Uterus (tissue), 4 donors: Measurements from ENCODE around the gene GSTM4. TPM values are rescaled to one million over a fixed set of nuclear protein-coding genes. Genes with fewer than 3 reads are reported as not detected.
"Not testable (repeated sequence)": the region's sequence is repeated elsewhere in the genome, so short reads cannot be mapped to it uniquely, and the experiment has no call there.

Source experiments
- DNase-seq, 2 donors: peaks; one replicate each; pipeline ENCODE4 v3.0.0-alpha.2; 2019 to 2020
- H3K27ac ChIP-seq, 2 donors: fragments of 200-600 bp; sonication (generic); 1 replicate in 1 of 2; 2 replicates in 1 of 2; pipeline ENCODE4 v1.5.1; 2016 to 2018
- H3K27me3 ChIP-seq, 2 donors: fragments of 200-600 bp; sonication (generic); one replicate each; pipeline ENCODE4 v1.5.1; 2018 to 2019; ENCODE audit warnings: control low read depth in 1 of 2
- H3K36me3 ChIP-seq, 2 donors: fragments of 200-600 bp; sonication (generic); one replicate each; pipeline ENCODE4 v1.5.1; 2019; ENCODE audit warnings: control low read depth in 1 of 2
- H3K4me1 ChIP-seq, 2 donors: fragments of 200-600 bp; sonication (generic); one replicate each; pipeline ENCODE4 v1.5.1; 2018 to 2019; ENCODE audit warnings: control low read depth in 1 of 2
- H3K4me3 ChIP-seq, 2 donors: fragments of 200-600 bp; sonication (generic); 1 replicate in 1 of 2; 2 replicates in 1 of 2; pipeline ENCODE4 v1.5.1; 2018 to 2019; ENCODE audit warnings: mild to moderate bottlenecking in 1 of 2
- H3K9me3 ChIP-seq, 2 donors: fragments of 200-600 bp; sonication (generic); one replicate each; pipeline ENCODE4 v1.5.1; 2019; ENCODE audit warnings: control low read depth in 1 of 2
- POLR2A ChIP-seq, 2 donors: fragments of 450-650 bp; IDR thresholded peaks; one replicate each; pipeline ENCODE4 v1.6.1; 2016; ENCODE audit warnings: antibody characterized with exemption in 2 of 2, mild to moderate bottlenecking in 1 of 2, moderate library complexity in 1 of 2
- intact Hi-C: fragments of 100-400 bp; cut with DNase I; formaldehyde crosslinking; loops from one replicate; pipeline ENCODE4 v1.15.1; 2023; ENCODE audit warnings: low total_unique reads
- total RNA-seq, 4 donors: library from RNA; depleted of rRNA in 3 of 4; stranded (reverse); fragments of >200 nt in 3 of 4; gene quantifications; one replicate each; pipeline versions ENCODE4 v1.1.0 to v1.2.4, GENCODE V29; 2014 to 2023
- TF ChIP-seq, protein P1 (sequence below), 4 experiments: fragments of 200-600 bp in 2 of 4; fragments of 450-650 bp in 2 of 4; sonication (generic) in 2 of 4; IDR thresholded peaks; one replicate each; pipeline ENCODE4 v1.5.1; 2016 to 2019; ENCODE audit warnings: antibody characterized with exemption in 4 of 4, mild to moderate bottlenecking in 2 of 4, moderate library complexity in 1 of 4
- donor health status: DM: yes; HTN: yes; CAD: no.

The GSTM4 gene
- total RNA-seq, 4 donors from 2014 or later: 7.6 to 43.5 (median 20.7) TPM

DNA sequence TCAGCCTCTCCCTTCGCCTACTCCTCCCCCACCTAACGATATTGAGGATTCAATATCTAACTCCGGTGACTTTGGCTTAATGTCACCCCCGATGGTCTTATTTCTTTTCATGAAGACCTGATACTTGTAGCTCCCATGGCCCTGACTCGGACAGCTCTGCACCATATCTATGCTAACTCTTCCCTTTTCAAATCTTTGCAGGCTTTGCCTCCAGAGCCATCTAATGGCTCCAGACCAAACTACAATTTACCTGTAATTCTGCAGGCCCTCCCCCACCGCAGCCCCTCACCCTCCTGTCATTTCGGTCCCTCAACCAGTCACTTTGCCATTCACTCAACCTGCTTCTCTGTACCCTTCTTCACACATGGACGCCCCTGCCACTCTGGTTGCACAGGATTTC is 48.3 kb downstream of the GSTM4 start:
- Histone ChIP-seq H3K4me1 (no peaks in the 10 kb centered on the region), H3K36me3 (no peaks in the 10 kb centered on the region), H3K27me3 (no peaks in the 10 kb centered on the region), H3K27ac (no peak overlapping the region), H3K4me3 (no peak overlapping the region), H3K9me3 (no peaks in the 10 kb centered on the region)
- DNase-seq: no peak
- intact Hi-C loops: no loop called here
- TF ChIP-seq POLR2A (IDR thresholded peaks at IDR 0.05): no peak
- TF ChIP-seq, protein P1, sequence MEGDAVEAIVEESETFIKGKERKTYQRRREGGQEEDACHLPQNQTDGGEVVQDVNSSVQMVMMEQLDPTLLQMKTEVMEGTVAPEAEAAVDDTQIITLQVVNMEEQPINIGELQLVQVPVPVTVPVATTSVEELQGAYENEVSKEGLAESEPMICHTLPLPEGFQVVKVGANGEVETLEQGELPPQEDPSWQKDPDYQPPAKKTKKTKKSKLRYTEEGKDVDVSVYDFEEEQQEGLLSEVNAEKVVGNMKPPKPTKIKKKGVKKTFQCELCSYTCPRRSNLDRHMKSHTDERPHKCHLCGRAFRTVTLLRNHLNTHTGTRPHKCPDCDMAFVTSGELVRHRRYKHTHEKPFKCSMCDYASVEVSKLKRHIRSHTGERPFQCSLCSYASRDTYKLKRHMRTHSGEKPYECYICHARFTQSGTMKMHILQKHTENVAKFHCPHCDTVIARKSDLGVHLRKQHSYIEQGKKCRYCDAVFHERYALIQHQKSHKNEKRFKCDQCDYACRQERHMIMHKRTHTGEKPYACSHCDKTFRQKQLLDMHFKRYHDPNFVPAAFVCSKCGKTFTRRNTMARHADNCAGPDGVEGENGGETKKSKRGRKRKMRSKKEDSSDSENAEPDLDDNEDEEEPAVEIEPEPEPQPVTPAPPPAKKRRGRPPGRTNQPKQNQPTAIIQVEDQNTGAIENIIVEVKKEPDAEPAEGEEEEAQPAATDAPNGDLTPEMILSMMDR (IDR thresholded peaks at IDR 0.05): no peak

DNA sequence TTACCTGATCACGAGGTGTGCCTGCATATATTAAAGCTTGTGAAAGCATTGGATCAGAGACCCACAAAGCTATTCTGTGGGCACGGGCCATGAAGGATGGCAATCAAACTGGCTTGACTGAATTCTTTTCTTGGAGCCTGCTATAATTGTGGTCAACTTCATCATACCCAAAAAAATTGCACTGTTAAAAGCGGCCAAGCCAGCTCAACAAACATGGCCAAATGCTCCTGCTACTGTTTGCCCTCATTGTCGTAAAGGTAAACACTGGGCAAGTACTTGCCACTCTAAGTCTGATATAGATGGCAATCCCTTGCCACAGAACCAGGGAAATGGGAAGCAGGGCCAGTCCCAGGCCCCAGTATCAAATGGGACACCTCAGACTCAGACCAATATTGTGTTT is 49.5 kb downstream of the GSTM4 start:
- DNase-seq: no peak
- no peaks in the 10 kb centered on the region for H3K27me3 ChIP-seq
- TF ChIP-seq, protein P1 (IDR thresholded peaks at IDR 0.05): no peak
- TF ChIP-seq POLR2A (IDR thresholded peaks at IDR 0.05): no peak
- intact Hi-C loops: no loop called here
- no peaks in the 10 kb centered on the region for H3K36me3 ChIP-seq
- no peaks in the 10 kb centered on the region for H3K4me1 ChIP-seq
- no peaks in the 10 kb centered on the region for H3K9me3 ChIP-seq
- no peak overlapping the region for H3K4me3 ChIP-seq
- no peak overlapping the region for H3K27ac ChIP-seq

DNA sequence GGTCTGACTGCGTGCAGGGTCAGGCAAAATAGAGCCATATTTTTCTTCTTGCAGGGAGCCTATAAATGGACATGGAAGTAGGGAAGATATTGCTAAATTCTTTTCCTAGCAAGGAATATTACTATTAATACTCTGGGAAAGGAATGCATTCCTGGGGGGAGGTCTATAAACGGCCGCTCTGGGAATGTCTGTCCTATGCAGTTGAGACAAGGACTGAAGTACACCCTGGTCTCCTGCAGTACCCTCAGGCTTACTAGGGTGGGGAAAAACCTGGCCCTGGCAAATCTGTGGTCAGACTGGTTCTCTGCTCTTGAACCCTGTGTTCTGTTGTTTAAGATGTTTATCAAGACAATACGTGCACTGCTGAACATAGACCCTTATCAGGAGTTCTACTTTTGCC is 53.0 kb downstream of the GSTM4 start:
- DNase-seq, intact Hi-C loops, H3K4me3 ChIP-seq, H3K4me1 ChIP-seq, H3K36me3 ChIP-seq, H3K27ac ChIP-seq, H3K9me3 ChIP-seq, H3K27me3 ChIP-seq: not testable (repeated sequence)

DNA sequence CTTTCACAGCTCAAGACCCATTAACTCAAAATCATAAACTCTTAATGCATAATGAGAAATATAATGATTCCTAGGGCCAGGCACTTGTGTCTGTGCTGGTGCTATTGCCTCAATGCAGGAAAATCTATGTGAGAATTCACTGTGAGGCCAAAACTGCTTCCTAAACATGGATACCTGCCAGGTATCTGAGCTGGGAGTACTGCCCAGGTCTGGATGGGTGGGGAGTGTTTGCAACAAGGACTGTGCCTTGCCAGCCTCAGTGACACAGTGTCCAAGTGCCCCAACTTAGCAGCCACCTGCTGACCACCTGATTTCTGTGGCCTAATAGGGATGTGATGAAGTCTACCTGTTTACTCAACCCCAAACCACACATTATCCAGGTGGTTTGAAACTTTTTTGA is 53.9 kb downstream of the GSTM4 start:
- H3K9me3 ChIP-seq, H3K27ac ChIP-seq, H3K4me1 ChIP-seq, H3K4me3 ChIP-seq, H3K36me3 ChIP-seq, H3K27me3 ChIP-seq, DNase-seq, intact Hi-C loops: not testable (repeated sequence)

Other genes with a start within 250 kb of the GSTM4 start
- 10 to 100 TPM; 12.6 to 65.8 (median 40.7) TPM for gene PSMA5, start 229.7 kb upstream of the GSTM4 start, total RNA-seq
- 1 to 10 TPM in 3 of 4 donors, under 1 TPM in 1; 0.48 to 5.9 (median 2.3) TPM for gene SYPL2, start 189.6 kb upstream of the GSTM4 start, total RNA-seq
- 1 to 10 TPM; 4.1 to 6.7 (median 4.7) TPM for gene ATXN7L2, start 172.2 kb upstream of the GSTM4 start, total RNA-seq
- 10 to 100 TPM in 1 of 4 donors, 1 to 10 TPM in 3; 1.8 to 11.0 (median 8.4) TPM for gene CYB561D1, start 162.0 kb upstream of the GSTM4 start, total RNA-seq
- 10 to 100 TPM in 1 of 4 donors, 1 to 10 TPM in 3; 1.0 to 10.1 (median 3.8) TPM for gene AMIGO1, start 146.4 kb upstream of the GSTM4 start, total RNA-seq
- under 1 TPM in 1 of 4 donors, not detected in 3; 0.41 TPM for gene GPR61, start 116.2 kb upstream of the GSTM4 start, total RNA-seq
- 10 to 100 TPM in 1 of 4 donors, 1 to 10 TPM in 3; 2.3 to 20.0 (median 5.8) TPM for gene GNAI3, start 107.5 kb upstream of the GSTM4 start, total RNA-seq
- gene GNAT2, start 36.5 kb upstream of the GSTM4 start, total RNA-seq: not detected
- 10 to 100 TPM; 30.9 to 91.2 (median 73.2) TPM for gene AMPD2, start 36.3 kb upstream of the GSTM4 start, total RNA-seq
- gene GSTM2, start 12.0 kb downstream of the GSTM4 start, total RNA-seq: 100 to 1,000 TPM in 1 of 4 donors, 10 to 100 TPM in 3; 32.1 to 154 (median 72.1) TPM
- 1 to 10 TPM in 1 of 4 donors, not detected in 3; 9.4 TPM for gene GSTM1, start 31.7 kb downstream of the GSTM4 start, total RNA-seq
- 10 to 100 TPM in 3 of 4 donors, under 1 TPM in 1; 0.51 to 24.8 (median 22.3) TPM for gene GSTM5, start 56.2 kb downstream of the GSTM4 start, total RNA-seq
- 100 to 1,000 TPM in 1 of 4 donors, 10 to 100 TPM in 3; 39.1 to 104 (median 61.0) TPM for gene GSTM3, start 84.9 kb downstream of the GSTM4 start, total RNA-seq
- under 1 TPM in 2 of 4 donors, not detected in 2; 0.26 to 0.29 TPM for gene EPS8L3, start 107.8 kb downstream of the GSTM4 start, total RNA-seq